Endometrial microvascular endothelial cells (primary cell): Measurements from ENCODE around the gene TCERG1L. TPM values are rescaled to one million over a fixed set of nuclear protein-coding genes. Genes with fewer than 3 reads are reported as not detected.
"Not testable (repeated sequence)": the region's sequence is repeated elsewhere in the genome, so short reads cannot be mapped to it uniquely, and the experiment has no call there.

ENCODE experiments used
- in situ Hi-C: cut with HindIII; loops from 2 replicates; pipeline ENCODE4 v1.10.0; 2017; ENCODE audit warnings: low sequenced_read_pairs, low pct_unique_long_range_greater_than_20kb; ENCODE audit errors: inconsistent ontology term
- total RNA-seq: library from RNA; depleted of rRNA; stranded (reverse); fragments of >200 nt; gene quantifications from one replicate; pipeline ENCODE4 v1.2.3, GENCODE V29; 2015; ENCODE audit errors: inconsistent ontology term

The TCERG1L gene
- total RNA-seq, 1 donor from 2014 or later: not detected

GRCh38 chr10:131089861-131090260 lies 221.7 kb downstream of the TCERG1L start:
- in situ Hi-C loops: no loop called here

- in situ Hi-C loops: no loop called here
These were observed 222.4 kb downstream of the TCERG1L start for GRCh38 chr10:131089150-131089549.

GRCh38 chr10:131088619-131089018 lies 222.9 kb downstream of the TCERG1L start:
- in situ Hi-C loops: no loop called here

GRCh38 chr10:131087464-131088215 lies 223.9 kb downstream of the TCERG1L start:
- in situ Hi-C loops: no loop called here

GRCh38 chr10:131086511-131086910 lies 225.0 kb downstream of the TCERG1L start:
- in situ Hi-C loops: no loop called here

GRCh38 chr10:131086094-131086493 lies 225.4 kb downstream of the TCERG1L start:
- in situ Hi-C loops: no loop called here

- in situ Hi-C loops: no loop called here
These were observed 226.2 kb downstream of the TCERG1L start for GRCh38 chr10:131085091-131085860.

- in situ Hi-C loops: no loop called here
These were observed 226.8 kb downstream of the TCERG1L start for GRCh38 chr10:131084791-131085090.

- in situ Hi-C loops: no loop called here
These were observed 227.4 kb downstream of the TCERG1L start for GRCh38 chr10:131083915-131084790.

GRCh38 chr10:131082991-131083481 lies 228.5 kb downstream of the TCERG1L start:
- in situ Hi-C loops: no loop called here

- in situ Hi-C loops: no loop called here
These were observed 229.2 kb downstream of the TCERG1L start for GRCh38 chr10:131082201-131082850.

GRCh38 chr10:131081786-131082185 lies 229.7 kb downstream of the TCERG1L start:
- in situ Hi-C loops: no loop called here

- in situ Hi-C loops: no loop called here
These were observed 230.1 kb downstream of the TCERG1L start for GRCh38 chr10:131081376-131081775.

- in situ Hi-C loops: no loop called here
These were observed 230.9 kb downstream of the TCERG1L start for GRCh38 chr10:131080571-131080970.

- in situ Hi-C loops: no loop called here
These were observed 232.2 kb downstream of the TCERG1L start for GRCh38 chr10:131079314-131079713.

GRCh38 chr10:131078882-131079280 lies 232.6 kb downstream of the TCERG1L start:
- in situ Hi-C loops: not testable (repeated sequence)

- in situ Hi-C loops: no loop called here
These were observed 233.2 kb downstream of the TCERG1L start for GRCh38 chr10:131078131-131078881.

GRCh38 chr10:131077724-131078123 lies 233.8 kb downstream of the TCERG1L start:
- in situ Hi-C loops: no loop called here
